GM18520 (cell line): ENCODE results near the gene OTUB2.

Experiments used
- ATAC-seq: cut with Tn5 transposase; IDR thresholded peaks from one replicate; pipeline ENCODE4 v1.9.1; 2021; ENCODE audit not compliant: unreplicated experiment

Gene OTUB2

DNA sequence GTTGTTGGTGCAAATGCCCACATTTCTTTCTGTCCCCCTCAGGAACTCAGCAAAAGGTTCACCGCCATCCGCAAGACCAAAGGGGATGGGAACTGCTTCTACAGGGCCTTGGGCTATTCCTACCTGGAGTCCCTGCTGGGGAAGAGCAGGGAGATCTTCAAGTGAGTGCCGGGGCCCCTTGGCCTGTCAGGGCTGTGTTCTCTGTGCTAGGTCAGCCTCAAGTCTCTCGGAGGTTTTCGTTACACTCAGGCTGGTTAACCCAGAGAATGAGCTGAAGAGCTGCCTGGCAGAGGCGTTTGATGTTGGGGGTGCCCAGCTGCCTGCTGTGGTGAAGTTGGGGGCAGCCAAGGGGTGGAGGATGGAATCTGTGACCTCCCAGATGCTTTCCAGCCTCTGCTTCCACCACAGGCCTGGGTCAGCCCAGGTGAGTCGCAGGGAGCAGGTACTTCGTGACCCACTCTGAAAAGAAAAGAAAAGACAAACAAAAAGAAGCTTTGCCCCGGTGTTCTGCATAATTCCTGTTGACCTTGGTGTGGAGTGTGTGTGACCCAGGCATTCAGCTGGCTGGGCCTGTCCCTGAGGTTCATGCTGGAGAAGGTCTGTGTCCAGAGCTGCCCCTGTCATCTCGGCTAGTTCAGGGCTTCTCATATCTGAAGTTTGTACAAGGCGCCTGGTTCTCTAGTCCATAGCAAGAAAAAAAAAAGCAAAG is 12.9 kb downstream of the OTUB2 start:
- no peak for ATAC-seq

DNA sequence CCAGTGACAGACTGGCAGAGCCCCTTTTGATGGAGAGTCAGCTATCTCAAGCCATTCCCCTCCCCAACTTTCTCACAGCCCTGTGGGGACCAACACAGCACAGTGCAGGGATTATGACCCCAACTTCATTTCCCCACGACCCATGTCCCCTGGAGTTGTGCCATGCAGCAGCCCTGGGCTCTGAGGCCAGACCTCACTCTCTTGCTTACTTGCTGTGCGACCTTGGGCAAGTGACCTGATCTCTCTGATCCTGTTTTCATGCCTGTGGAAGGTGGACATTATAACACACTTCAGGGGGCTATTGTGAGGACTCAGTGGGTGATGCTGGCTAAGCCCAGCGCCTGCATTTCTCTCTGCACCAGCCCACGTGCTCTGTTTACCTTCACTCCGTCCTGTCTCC is 14.1 kb downstream of the OTUB2 start:
- ATAC-seq: no peak

DNA sequence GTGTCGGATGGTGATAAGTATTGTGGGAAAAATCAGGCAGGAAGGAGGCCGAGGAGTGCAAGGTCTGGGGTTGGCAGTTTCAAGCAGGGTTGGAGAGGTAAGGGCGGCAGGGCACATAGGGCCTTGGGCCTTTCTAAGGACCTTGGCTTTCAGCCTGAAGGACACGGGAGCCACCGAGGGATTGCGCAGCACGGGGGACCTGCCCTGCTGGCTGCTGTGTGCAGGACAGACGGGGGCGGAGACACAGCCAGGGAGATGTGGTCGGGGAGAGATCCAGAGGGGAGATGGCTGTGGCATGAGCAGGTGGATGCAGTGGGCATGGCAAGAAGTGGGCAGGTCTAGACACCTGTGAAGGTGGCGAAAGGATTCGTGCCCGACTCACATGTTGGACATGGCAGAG is 14.7 kb downstream of the OTUB2 start:
- ATAC-seq: no peak

DNA sequence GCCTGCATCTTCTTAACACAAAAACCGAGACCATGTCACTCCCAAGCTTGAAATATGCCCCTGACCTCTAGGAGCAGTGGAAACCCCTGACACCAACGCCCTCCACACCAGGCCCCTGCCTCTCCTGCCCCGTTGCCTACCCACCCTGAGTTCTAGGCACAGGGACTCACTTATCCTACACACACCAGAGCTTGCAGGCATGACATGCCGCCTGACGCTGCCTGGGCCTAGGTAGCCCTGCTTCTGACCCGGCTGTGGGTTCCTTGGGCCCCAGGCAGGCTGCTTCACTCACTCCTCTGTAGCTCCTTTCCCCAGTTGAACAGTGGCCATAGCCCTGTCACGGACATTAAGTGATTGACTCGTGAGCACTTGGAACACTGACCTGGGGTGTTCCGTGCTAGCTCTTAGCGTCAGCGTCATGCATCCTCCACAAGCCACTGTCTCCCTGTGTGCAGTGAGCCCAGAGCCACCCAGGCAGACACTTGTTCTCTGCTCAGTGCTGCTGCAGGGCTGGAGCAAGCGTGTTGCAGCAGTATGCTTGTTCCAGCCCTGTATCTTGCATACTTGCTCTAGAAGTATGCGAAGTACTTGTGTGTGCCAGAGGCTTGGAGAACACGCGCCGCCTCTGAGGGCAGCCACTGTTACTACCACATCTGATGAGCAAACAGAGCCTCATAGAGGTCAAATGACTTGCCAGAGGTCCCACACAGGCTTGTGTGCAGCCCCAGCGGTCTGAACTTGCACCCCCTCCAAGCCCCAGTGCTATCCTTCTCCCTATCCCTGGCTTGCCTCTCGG is 15.6 kb downstream of the OTUB2 start:
- ATAC-seq: no peak

DNA sequence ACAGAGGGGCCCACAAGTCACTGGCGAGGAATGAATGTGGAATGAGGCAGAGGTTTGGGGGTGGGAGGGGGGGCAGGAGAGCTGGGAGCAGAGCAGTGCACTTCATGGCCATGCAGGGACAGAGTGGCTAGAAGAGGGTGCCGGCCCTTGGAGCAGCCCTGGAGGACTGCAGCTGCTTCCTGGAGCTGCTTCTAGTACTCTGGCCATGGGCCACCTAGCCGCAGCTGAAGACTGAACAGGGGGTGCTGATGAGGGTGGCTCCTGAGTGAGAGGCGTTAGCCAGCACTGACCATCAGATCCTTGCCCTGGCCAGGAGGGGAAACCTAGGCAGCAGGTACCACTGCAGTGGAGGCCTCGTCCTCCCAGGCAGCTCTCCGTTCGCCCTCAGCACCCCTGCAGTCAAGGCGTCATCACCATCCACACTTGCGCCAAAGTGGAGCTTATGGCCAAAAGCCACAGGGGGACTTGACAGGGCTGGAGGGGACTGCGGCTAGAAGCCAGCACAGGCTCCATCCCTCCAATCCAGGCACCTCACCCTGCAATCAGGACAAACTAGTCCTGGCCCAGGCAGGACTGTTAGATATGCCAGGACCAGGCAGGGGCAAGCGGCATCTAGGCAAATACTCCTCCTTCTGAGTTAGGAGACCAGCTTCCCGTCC is 16.4 kb downstream of the OTUB2 start:
- ATAC-seq: no peak

DNA sequence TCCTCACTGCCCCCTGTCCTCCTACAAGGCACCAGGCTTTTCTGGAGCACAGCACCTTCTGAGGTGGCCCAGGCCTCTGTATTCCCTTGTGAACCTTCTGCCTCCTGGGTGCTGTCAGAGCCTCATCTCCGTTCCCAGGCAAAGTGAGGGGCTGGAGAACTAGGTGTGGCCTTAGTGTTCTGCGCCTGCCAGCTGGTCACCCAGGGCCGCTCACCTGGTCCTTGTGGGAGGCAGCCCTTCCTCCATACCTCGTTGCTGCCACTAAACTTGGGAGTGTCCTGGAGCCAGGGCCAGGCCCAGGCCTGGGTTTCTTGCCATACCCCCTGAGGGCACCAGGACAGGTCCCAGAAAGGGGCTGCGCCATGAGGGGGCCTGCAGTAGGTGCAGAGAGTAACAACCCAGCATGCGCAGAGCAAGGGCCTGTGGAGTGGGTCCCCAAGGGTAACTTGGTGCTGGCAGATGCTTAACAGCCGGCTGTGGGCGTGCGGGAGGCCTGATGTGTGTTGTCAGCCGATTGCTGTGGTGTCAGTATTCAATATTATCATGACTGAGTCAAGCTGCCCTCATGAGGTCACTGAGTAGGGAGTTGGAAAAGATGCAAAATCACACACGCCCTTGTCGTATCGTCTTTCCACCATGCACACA is 17.1 kb downstream of the OTUB2 start:
- ATAC-seq: no peak

DNA sequence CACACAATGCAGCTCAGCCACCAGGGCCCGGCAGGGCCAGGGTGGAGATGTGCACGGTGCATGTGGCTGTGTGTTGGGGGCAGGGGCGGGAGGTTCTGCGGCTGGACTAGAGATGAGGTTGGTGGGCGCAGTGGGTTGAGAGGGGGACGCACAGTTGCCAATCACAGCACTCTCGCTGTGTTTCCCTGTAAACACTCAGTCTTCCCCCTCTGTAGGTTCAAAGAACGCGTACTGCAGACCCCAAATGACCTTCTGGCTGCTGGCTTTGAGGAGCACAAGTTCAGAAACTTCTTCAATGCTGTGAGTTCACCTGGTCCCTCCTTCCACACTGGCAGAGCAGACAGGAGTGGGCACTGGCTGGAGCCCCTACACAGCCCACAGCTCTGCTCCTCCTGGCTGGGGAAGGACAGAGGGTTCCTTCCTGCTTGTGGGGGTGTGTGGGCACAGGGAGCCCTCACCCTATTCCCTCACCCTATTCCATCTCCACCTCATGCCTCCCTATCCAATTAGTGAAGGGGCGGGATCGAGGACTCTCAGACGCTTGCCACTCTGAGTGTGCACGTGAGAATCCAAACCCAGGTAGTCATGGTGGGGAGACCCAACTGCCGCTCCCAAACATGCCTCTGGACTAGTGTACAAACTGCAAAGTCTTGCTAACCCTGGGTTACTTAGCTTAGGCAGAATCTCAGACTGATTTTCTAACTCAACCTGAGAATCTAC is 17.8 kb downstream of the OTUB2 start:
- ATAC-seq: no peak

DNA sequence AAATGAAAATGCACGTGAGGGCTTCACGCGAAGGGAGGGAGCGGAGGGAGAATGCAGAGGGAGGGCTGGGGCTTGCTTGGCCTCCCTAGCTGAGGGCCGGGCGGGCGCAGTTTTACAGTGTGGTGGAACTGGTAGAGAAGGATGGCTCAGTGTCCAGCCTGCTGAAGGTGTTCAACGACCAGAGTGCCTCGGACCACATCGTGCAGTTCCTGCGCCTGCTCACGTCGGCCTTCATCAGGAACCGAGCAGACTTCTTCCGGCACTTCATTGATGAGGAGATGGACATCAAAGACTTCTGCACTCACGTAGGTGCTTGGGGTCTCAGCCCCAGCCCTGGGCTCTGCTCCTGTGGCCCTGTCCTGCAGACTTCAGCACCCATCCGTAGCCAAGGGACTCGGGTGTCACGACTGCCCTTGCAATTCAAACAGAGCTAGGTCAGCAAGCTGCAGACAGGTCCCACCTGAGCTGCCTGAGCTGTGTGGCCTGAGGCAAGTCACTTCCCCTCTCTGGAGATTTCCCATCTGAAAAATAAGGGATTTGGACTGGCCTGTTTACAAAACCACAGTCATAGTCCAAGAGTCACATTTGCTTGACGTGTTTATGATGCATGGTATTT is 18.4 kb downstream of the OTUB2 start:
- no peak for ATAC-seq

DNA sequence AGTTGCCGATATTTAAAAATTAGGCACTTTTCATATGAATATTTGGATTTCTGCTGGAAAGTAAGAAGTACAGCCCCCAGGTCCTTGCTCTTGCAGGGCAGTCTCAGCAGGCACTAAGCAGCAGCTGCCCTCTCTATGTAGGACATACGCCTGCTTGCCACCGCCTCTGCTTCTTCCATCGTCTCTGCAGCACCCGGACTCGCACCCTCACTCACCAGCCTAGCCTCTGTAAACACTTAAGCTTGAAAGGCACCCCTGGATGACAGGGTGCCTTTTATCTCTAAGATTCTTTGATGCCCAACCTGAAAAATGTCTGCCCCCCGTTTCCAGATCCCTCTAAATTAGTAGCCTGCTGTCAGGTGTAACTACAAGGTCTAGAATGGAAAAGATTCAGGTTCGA is 19.0 kb downstream of the OTUB2 start:
- ATAC-seq: no peak

DNA sequence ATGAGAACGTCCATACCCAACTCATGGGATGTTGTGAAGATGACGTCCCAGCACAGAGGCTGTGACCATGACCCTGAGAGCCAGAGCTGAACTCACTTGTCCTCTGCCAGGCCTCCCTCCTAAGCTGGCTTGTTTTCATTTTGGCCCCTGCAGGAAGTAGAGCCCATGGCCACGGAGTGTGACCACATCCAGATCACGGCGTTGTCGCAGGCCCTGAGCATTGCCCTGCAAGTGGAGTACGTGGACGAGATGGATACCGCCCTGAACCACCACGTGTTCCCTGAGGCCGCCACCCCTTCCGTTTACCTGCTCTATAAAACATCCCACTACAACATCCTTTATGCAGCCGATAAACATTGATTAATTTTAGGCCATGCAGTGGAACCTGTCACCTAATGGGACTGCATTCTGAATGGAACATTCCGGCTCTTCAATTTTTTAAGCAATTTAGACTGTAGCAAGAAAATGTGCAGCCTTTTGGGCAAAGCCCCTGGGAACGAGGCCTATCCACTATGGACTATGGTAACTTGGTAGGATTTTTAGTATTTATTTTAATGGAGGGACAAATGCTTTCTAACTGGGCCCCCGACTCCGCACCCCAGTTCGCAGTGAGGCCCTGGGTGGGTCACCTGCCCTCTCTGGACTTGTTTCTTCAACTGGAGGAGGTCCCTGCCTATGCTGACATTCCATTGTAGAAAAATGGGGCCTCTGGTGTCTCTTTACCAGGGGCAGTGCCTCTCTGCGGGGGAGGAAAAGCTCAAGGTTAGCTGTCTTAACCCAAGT is 19.6 kb downstream of the OTUB2 start:
- ATAC-seq: no peak

DNA sequence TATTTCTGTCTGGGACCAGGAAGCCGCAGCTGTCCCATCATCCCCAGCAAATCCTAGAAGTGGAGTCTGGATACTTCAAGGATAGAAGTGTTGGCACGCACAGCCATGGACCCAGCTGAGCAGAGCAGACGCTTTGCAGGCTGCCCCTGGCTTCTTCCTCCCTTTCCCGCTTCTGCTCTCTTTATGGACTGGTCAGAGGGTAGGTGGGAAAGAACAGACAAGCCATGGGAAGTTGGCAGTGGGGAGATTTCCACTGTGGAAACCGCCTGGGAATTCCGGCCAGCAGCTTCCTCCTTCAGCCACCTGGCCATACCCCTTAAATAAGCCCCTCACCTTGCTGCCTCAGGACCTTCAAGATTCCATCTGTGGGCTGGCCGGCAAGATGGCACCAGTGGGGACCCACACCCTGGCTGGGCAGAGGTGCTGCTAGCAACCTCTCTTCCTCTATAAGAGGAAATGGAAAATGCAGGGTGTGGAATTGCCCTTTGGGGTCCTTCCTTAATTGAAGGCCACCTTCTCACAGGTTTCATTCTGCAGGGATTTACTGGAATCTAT is 20.6 kb downstream of the OTUB2 start:
- ATAC-seq: no peak

DNA sequence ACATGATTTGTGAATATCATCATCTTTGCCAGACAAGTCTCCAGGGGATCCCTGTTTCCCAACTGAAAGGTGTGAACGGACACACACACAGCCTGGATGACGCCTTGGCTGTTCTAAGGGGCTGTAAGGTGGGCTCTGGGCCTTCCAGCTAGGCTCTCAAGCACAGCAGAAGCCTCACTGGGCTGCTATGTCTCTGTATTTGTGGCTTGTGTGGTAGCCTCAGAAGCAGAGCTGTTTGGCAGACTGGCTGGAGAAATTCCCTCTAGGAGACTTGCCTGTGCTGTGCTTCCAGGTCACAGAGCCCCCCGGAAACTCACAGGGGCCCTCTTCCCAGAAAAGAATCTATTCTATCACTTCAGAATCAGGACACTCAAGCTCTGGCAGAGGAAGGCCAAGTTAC is 21.4 kb downstream of the OTUB2 start:
- no peak for ATAC-seq

DNA sequence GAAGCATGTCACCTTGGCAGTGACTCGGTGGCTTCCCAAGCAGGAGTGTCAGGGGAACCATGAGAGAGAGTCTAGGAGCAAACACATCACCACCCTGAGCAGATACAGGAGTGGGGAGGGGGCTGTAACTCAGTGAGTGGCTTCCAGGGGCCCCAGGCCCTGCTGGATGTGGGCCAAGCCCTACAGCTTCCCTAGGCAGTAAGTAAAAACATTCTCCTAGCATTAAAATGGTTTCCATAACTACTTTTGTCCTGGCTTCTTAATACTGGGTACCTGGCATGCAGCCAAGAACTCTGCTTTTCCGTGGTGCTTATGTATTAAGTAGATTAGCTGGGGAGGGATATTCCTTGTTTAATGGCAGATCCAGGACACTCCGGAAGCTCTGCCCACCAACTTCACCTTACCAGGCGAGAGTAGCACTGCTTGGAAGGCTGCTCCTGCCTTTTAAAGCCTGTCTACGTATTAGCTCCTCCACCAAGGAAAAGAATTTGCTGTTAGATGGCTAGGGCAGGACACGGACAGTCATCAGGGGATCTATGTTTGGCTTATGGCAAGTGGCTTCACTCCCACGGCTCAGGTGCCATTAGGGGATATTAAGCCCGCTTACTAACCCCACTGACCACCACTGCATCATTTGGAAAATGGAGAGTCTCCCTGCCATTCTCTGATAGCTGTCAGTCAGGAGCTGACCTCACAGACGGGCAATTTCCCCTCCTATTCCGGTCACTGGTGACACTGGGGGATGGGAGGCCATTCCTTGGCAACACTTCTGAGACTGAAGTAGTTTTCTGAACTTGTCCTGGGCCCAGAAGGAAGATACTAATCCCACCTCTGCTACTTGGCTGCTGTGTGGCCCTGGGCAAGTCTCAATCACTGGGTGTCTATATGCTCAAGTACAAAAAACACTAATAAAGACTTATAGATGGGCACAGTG is 22.8 kb downstream of the OTUB2 start:
- ATAC-seq: no peak

DNA sequence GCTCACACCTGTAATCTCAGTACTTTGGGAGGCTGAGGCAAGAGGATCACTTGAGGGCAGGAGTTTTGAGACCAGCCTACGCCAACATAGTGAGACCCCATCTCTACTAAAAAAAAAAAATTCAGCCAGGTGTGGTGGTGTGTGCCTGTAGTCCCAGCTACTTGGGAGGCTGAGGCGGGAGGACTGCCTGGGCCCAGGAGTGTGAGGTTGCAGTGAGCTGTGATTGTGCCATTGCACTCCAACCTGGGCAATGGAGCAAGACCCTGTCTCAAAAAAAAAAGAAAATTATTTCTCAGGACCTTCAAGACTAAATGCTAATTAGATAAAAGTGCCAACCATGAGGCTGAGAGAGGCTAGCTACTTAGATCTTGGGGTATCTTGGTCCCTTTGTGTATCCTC is 23.5 kb downstream of the OTUB2 start:
- ATAC-seq: no peak

DNA sequence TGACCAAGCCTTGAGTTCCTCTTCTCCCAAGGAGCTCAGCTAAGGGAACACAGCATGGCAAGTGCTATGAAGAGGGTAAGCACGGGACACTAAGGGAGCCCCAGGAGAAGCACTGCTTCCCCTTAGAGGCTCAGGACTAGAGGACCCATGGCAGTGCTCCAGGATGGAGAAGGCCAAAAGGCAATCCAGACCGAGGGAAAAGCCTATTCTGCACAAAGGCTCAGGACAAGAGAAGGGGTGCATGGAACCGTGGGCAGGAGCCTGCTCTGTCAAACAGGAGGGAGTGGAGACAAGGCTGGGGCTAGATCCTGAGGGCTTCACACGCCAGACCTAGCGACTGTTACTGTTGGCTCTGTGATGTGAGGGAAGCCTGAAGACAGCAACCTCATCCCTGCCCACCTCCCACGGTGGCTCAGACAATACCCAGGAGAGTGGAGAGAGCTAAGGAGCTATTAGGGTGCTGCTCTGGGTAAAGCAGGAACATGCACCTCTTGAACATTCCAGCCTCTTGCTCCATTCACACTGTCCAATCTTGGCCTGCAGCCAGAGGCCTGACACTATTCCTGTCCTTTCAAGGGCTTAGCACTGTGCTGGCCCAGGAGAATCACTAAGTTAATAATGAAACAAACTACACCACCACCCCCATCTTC is 24.2 kb downstream of the OTUB2 start:
- ATAC-seq: no peak

DNA sequence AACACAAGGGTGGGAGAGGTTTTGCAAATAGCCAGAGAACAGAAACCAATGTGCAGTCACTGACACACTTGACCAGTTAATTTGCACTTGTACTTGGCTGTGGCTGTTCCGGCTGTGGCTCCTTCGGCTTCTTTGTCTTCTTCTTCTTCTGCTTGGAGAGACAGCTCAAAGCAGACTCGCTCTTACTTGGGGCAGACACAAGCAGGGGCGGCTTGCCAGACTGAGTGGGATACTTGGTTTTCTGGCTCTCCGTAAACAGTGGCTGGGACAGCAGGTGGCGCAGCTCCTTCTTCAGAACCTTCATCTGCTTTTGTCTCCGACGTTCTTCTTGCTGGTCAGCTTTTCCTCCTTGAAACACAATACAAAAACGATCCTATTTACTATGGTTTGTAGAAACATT is 25.0 kb downstream of the OTUB2 start:
- ATAC-seq: no peak

DNA sequence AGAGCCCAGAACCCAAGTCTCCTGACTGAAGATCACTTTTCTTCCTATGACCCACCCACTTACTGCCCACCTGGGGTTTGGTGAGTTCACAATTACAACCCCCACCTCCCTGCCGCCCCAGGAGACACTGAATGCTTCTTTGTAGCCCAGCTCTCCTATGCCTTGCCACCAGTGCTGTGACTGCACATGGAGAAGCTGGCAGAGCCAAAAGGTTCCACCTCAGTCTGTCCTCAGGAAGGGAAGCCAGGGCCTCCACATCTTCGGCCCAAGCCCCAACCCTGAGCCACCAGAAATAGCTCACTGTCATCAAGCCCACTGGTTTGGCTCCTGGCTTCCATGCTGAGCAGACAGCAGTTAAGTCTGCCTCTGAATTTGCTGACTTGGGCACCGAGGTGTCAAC is 25.6 kb downstream of the OTUB2 start:
- ATAC-seq: no peak

DNA sequence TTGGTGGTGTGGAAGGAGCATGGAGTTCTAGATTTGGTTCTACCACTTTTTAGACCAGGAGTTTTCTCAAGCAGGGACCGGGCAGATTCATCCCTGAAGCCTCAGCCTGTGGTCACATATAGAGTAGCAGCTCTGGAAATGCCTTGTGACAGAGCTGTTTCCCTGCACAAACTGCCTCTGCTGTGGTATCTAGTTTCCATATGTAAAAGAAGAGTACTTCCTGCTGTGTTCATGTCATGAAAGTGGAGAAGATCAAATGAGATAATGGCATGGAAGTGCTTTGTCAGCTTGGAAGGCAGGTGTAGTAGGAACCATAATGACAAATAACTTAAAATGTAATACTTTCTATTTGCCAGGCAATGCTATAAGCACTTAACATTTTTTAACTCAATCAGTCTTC is 26.1 kb downstream of the OTUB2 start:
- ATAC-seq: no peak
